ENCODE measurements around the gene TRDN.

TRDN gene

GRCh38 chr6:123640567-123641187 is 3.9 kb upstream of the TRDN start:
- Histone ChIP-seq H3K79me2 (ENCODE audit: control insufficient read depth, low read length) (no peaks in the 10 kb centered on the region), H4K20me1 (ENCODE audit: control insufficient read depth, insufficient read depth, low read depth, low read length) (no peaks in the 10 kb centered on the region), H3F3A (ENCODE audit: control insufficient read depth, insufficient read depth) (no peaks in the 10 kb centered on the region), H3K27me3 (ENCODE audit: control insufficient read depth, low read length) (no peaks in the 10 kb centered on the region), H3K36me3 (ENCODE audit: control insufficient read depth, low read length) (no peaks in the 10 kb centered on the region), H3K27ac (ENCODE audit: low read depth, low read length) (no peak overlapping the region), H3K4me3 (ENCODE audit: low read length) (no peak overlapping the region), H3K4me2 (ENCODE audit: low read length) (no peak overlapping the region), H3K9me3 (ENCODE audit: control insufficient read depth, insufficient read depth, low read length) (no peaks in the 10 kb centered on the region), H3K9me2 (replicated peaks; ENCODE audit: control insufficient read depth, low read length) (no peaks in the 10 kb centered on the region), H3K4me1 (ENCODE audit: control insufficient read depth, low read length) (no peaks in the 10 kb centered on the region)
- TF ChIP-seq, protein P1, sequence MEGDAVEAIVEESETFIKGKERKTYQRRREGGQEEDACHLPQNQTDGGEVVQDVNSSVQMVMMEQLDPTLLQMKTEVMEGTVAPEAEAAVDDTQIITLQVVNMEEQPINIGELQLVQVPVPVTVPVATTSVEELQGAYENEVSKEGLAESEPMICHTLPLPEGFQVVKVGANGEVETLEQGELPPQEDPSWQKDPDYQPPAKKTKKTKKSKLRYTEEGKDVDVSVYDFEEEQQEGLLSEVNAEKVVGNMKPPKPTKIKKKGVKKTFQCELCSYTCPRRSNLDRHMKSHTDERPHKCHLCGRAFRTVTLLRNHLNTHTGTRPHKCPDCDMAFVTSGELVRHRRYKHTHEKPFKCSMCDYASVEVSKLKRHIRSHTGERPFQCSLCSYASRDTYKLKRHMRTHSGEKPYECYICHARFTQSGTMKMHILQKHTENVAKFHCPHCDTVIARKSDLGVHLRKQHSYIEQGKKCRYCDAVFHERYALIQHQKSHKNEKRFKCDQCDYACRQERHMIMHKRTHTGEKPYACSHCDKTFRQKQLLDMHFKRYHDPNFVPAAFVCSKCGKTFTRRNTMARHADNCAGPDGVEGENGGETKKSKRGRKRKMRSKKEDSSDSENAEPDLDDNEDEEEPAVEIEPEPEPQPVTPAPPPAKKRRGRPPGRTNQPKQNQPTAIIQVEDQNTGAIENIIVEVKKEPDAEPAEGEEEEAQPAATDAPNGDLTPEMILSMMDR (IDR thresholded peaks at IDR 0.05; ENCODE audit: low read depth, low read length, poor library complexity, severe bottlenecking): no peak
- no peak for TF ChIP-seq EZH2phosphoT487 (IDR thresholded peaks at IDR 0.05; ENCODE audit: borderline replicate concordance, low read length)

GRCh38 chr6:123638865-123639264 is 2.1 kb upstream of the TRDN start:
- no peak overlapping the region for H3K4me2 ChIP-seq (ENCODE audit: low read length)
- H3F3A ChIP-seq (ENCODE audit: control insufficient read depth, insufficient read depth): no peaks in the 10 kb centered on the region
- TF ChIP-seq, protein P1 (IDR thresholded peaks at IDR 0.05; ENCODE audit: low read depth, low read length, poor library complexity, severe bottlenecking): no peak
- TF ChIP-seq EZH2phosphoT487 (IDR thresholded peaks at IDR 0.05; ENCODE audit: borderline replicate concordance, low read length): no peak
- H3K27me3 ChIP-seq (ENCODE audit: control insufficient read depth, low read length): no peaks in the 10 kb centered on the region
- no peaks in the 10 kb centered on the region for H3K9me3 ChIP-seq (ENCODE audit: control insufficient read depth, insufficient read depth, low read length)
- H3K36me3 ChIP-seq (ENCODE audit: control insufficient read depth, low read length): no peaks in the 10 kb centered on the region
- no peak overlapping the region for H3K4me3 ChIP-seq (ENCODE audit: low read length)
- H3K9me2 ChIP-seq (replicated peaks; ENCODE audit: control insufficient read depth, low read length): no peaks in the 10 kb centered on the region
- H3K27ac ChIP-seq (ENCODE audit: low read depth, low read length): no peak overlapping the region
- H4K20me1 ChIP-seq (ENCODE audit: control insufficient read depth, insufficient read depth, low read depth, low read length): no peaks in the 10 kb centered on the region
- H3K79me2 ChIP-seq (ENCODE audit: control insufficient read depth, low read length): no peaks in the 10 kb centered on the region
- H3K4me1 ChIP-seq (ENCODE audit: control insufficient read depth, low read length): no peaks in the 10 kb centered on the region

DNA sequence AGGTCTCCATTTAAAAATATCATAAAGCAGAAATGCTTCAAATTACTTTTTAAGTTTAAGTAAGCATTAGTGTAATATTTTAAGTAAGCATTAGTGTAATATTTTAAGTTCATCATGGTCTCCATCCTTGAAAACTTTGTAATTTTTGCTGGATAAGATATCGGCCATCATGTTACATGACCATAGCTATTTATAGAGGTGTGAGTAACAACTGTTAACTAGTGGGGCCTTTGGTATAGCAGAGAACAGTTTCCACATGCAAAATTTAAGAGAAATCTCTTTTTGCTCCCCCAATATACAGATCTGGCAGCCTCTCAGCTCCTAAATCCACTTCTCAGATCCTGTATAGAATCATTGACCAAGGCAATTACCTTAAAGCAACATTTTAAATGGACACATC is 468 bp downstream of the TRDN start:
- Histone ChIP-seq H3K27ac (ENCODE audit: low read depth, low read length) (no peak overlapping the region), H3K36me3 (ENCODE audit: control insufficient read depth, low read length) (no peaks in the 10 kb centered on the region), H3K4me1 (ENCODE audit: control insufficient read depth, low read length) (no peaks in the 10 kb centered on the region), H4K20me1 (ENCODE audit: control insufficient read depth, insufficient read depth, low read depth, low read length) (no peaks in the 10 kb centered on the region), H3K9me3 (ENCODE audit: control insufficient read depth, insufficient read depth, low read length) (no peaks in the 10 kb centered on the region), H3K79me2 (ENCODE audit: control insufficient read depth, low read length) (no peaks in the 10 kb centered on the region), H3K9me2 (replicated peaks; ENCODE audit: control insufficient read depth, low read length) (no peaks in the 10 kb centered on the region), H3K4me2 (ENCODE audit: low read length) (no peak overlapping the region), H3F3A (ENCODE audit: control insufficient read depth, insufficient read depth) (no peaks in the 10 kb centered on the region), H3K27me3 (ENCODE audit: control insufficient read depth, low read length) (no peaks in the 10 kb centered on the region), H3K4me3 (ENCODE audit: low read length) (no peak overlapping the region)
- TF ChIP-seq, protein P1 (IDR thresholded peaks at IDR 0.05; ENCODE audit: low read depth, low read length, poor library complexity, severe bottlenecking): no peak
- no peak for TF ChIP-seq EZH2phosphoT487 (IDR thresholded peaks at IDR 0.05; ENCODE audit: borderline replicate concordance, low read length)

Measured in DOHH2 (cell line).